ENCODE results near the gene SLC48A1. TPM values are rescaled to one million over a fixed set of nuclear protein-coding genes. Genes with fewer than 3 reads are reported as not detected.

SLC48A1 gene
- polyA plus RNA-seq, 2 donors = 17.7 to 20.6 TPM

GRCh38 chr12:47775100-47775911 lies 2.3 kb downstream of the SLC48A1 start:
- H3K4me3 ChIP-seq (ENCODE audit: low read depth in 1 of 2, low read length in 2 of 2) = no peak overlapping the region
- H3K36me3 ChIP-seq (ENCODE audit: control insufficient read depth in 2 of 2, insufficient read depth in 2 of 2, low read length in 1 of 2) = peaks cover 0 to 4% of the 10 kb centered on the region in 2 donors
- H3K4me1 ChIP-seq (ENCODE audit: control insufficient read depth in 2 of 2, insufficient read depth in 2 of 2, low read length in 1 of 2) = peaks cover 10 to 26% of the 10 kb centered on the region in 2 donors
- H3K27me3 ChIP-seq (ENCODE audit: control insufficient read depth in 1 of 2, insufficient read depth in 2 of 2, low read length in 2 of 2) = no peaks in the 10 kb centered on the region
- H3K9me3 ChIP-seq (ENCODE audit: control insufficient read depth in 2 of 2, insufficient read depth in 1 of 2, low read depth in 1 of 2, low read length in 1 of 2) = no peaks in the 10 kb centered on the region
- WGBS, 2 donors = 63 to 65% methylated on average over 10 of the region's 10 CpGs
- peak overlapping the region in 1 of 2 donors; percentile 65 for H3K27ac ChIP-seq (ENCODE audit: low read depth in 2 of 2, low read length in 1 of 2)

DNA sequence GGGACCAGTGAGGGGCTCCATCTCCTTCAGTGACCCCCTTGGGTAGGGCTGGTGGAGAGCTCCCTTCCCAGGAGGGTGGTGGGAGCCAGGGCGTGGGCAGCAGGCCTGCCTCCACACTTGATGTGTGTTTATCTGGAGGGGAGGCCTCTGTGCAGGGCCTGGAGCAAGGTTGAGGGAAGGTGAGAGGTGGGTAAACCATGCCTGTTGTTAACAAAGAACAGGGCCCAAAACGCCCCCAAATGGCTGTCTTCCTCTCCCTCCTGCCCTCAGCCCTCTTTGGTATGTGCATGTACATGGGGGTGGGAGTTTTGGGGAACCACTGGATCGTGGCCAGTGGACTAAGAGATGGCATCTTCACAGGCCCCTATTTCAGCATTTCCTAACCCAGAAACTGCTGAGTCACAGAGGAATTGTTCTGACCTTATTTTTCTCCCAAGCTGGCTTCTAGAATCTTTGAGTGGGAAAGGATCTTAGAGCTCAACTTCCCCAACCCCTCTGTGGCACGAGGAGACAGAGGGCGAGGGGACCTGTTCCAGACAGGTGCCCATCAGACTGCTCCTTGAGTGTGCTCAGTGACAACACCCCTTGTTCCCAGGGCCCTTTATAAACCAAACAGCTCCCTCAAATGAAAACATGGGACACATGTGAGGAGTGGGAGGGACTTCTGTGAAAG lies 3.6 kb downstream of the SLC48A1 start:
- Histone ChIP-seq H3K4me3 (ENCODE audit: low read depth in 1 of 2, low read length in 2 of 2) (no peak overlapping the region), H3K27ac (ENCODE audit: low read depth in 2 of 2, low read length in 1 of 2) (peak overlapping the region; percentile 7 to 74), H3K9me3 (ENCODE audit: control insufficient read depth in 2 of 2, insufficient read depth in 1 of 2, low read depth in 1 of 2, low read length in 1 of 2) (no peaks in the 10 kb centered on the region), H3K4me1 (ENCODE audit: control insufficient read depth in 2 of 2, insufficient read depth in 2 of 2, low read length in 1 of 2) (peaks cover 10 to 30% of the 10 kb centered on the region in 2 donors), H3K27me3 (ENCODE audit: control insufficient read depth in 1 of 2, insufficient read depth in 2 of 2, low read length in 2 of 2) (no peaks in the 10 kb centered on the region), H3K36me3 (ENCODE audit: control insufficient read depth in 2 of 2, insufficient read depth in 2 of 2, low read length in 1 of 2) (peaks cover 0 to 7% of the 10 kb centered on the region in 2 donors)
- WGBS, 2 donors = 70 to 71% methylated on average over 5 of the region's 5 CpGs

GRCh38 chr12:47777151-47777550 lies 4.1 kb downstream of the SLC48A1 start:
- Histone ChIP-seq H3K27me3 (ENCODE audit: control insufficient read depth in 1 of 2, insufficient read depth in 2 of 2, low read length in 2 of 2) (no peaks in the 10 kb centered on the region), H3K27ac (ENCODE audit: low read depth in 2 of 2, low read length in 1 of 2) (peak overlapping the region; percentile 50 to 62), H3K36me3 (ENCODE audit: control insufficient read depth in 2 of 2, insufficient read depth in 2 of 2, low read length in 1 of 2) (peaks cover 0 to 9% of the 10 kb centered on the region in 2 donors), H3K4me3 (ENCODE audit: low read depth in 1 of 2, low read length in 2 of 2) (no peak overlapping the region), H3K4me1 (ENCODE audit: control insufficient read depth in 2 of 2, insufficient read depth in 2 of 2, low read length in 1 of 2) (peaks cover 10 to 32% of the 10 kb centered on the region in 2 donors), H3K9me3 (ENCODE audit: control insufficient read depth in 2 of 2, insufficient read depth in 1 of 2, low read depth in 1 of 2, low read length in 1 of 2) (no peaks in the 10 kb centered on the region)
- WGBS, 2 donors = 53 to 93% methylated on average over 1 of the region's 1 CpG

DNA sequence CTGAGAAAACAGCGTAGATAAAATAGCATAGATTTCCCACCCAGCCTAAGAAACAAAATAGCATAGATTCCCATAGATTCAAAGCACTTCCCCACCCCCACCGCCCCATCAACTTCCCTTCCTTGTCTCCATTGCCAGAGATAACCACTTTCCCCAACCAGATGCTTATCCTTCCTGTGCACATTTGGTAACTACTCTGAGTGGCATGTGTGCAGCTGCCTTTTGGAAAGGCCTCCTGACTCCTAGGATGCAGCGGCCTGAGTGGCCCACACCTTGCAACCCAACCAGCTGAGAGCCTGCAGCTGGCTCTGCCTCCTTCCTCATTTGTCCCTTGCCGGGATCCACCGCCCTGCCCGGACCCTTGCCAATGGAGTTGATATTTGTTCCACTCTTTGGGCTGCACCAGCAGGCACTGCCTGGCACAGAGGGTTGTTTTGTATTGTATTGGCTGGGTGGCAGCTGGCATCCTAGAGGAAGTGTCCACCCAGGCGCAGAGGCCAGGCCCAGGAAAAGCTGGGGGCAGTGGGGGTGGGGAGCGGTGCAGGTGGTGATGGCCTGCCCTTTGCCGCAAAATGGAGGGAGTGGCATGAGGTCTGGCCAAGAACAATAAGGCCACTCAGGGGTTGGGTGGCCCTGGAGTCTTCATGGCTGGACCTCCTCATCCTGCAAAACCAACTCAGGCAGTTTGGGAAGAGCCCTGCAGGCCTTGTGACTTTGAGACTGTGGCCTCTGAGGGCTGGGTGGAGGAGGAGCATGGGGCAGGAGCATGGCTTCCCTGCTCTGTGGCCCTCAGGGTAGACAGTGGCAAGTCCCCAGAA lies 4.9 kb downstream of the SLC48A1 start:
- no peaks in the 10 kb centered on the region for H3K27me3 ChIP-seq (ENCODE audit: control insufficient read depth in 1 of 2, insufficient read depth in 2 of 2, low read length in 2 of 2)
- peak overlapping the region in 1 of 2 donors; percentile 38 for H3K27ac ChIP-seq (ENCODE audit: low read depth in 2 of 2, low read length in 1 of 2)
- no peak overlapping the region for H3K4me3 ChIP-seq (ENCODE audit: low read depth in 1 of 2, low read length in 2 of 2)
- WGBS, 2 donors = 57 to 68% methylated on average over 9 of the region's 9 CpGs
- H3K4me1 ChIP-seq (ENCODE audit: control insufficient read depth in 2 of 2, insufficient read depth in 2 of 2, low read length in 1 of 2) = peaks cover 12 to 39% of the 10 kb centered on the region in 2 donors
- peaks cover 0 to 12% of the 10 kb centered on the region in 2 donors for H3K36me3 ChIP-seq (ENCODE audit: control insufficient read depth in 2 of 2, insufficient read depth in 2 of 2, low read length in 1 of 2)
- no peaks in the 10 kb centered on the region for H3K9me3 ChIP-seq (ENCODE audit: control insufficient read depth in 2 of 2, insufficient read depth in 1 of 2, low read depth in 1 of 2, low read length in 1 of 2)

- Histone ChIP-seq H3K27me3 (ENCODE audit: control insufficient read depth in 1 of 2, insufficient read depth in 2 of 2, low read length in 2 of 2) (no peaks in the 10 kb centered on the region), H3K4me3 (ENCODE audit: low read depth in 1 of 2, low read length in 2 of 2) (no peak overlapping the region), H3K4me1 (ENCODE audit: control insufficient read depth in 2 of 2, insufficient read depth in 2 of 2, low read length in 1 of 2) (peaks cover 12 to 41% of the 10 kb centered on the region in 2 donors), H3K27ac (ENCODE audit: low read depth in 2 of 2, low read length in 1 of 2) (no peak overlapping the region), H3K9me3 (ENCODE audit: control insufficient read depth in 2 of 2, insufficient read depth in 1 of 2, low read depth in 1 of 2, low read length in 1 of 2) (no peaks in the 10 kb centered on the region), H3K36me3 (ENCODE audit: control insufficient read depth in 2 of 2, insufficient read depth in 2 of 2, low read length in 1 of 2) (peaks cover 1 to 21% of the 10 kb centered on the region in 2 donors)
- 54 to 58% methylated on average over 14 of the region's 14 CpGs for WGBS, 2 donors
Observed at GRCh38 chr12:47778881-47779280, 5.8 kb downstream of the SLC48A1 start.

DNA sequence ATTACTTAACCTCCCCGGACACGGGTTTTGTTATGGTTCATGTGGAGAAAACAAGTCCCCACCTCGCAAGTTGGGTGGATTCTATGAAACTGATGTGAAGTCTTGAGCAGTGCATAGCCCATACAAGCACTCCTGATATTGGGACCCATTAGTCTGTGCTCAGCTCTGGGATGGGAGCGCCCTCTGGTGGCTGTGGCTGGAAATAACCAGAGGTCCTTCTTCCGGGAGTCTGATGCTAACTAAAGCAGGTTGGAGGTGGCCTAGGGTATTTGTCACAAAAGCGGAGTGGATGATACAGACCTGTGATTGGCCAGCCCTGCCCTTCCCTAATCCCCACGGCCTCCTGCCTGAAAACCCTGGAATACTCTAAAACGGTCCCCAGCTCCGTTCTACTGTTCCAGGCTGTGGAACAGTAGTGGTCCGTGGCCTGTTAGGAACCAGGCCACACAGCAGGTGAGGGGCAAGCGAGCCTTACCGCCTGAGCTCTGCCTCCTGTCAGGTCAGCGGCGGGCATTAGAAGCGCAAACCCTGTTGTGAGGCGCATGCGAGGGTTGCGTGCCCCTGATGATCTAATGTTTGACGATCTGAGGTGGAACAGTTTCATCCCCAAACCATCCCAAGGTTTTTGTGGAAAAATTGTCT lies 6.4 kb downstream of the SLC48A1 start:
- Histone ChIP-seq H3K4me1 (ENCODE audit: control insufficient read depth in 2 of 2, insufficient read depth in 2 of 2, low read length in 1 of 2) (peaks cover 12 to 40% of the 10 kb centered on the region in 2 donors), H3K27ac (ENCODE audit: low read depth in 2 of 2, low read length in 1 of 2) (no peak overlapping the region), H3K36me3 (ENCODE audit: control insufficient read depth in 2 of 2, insufficient read depth in 2 of 2, low read length in 1 of 2) (peaks cover 6 to 27% of the 10 kb centered on the region in 2 donors), H3K4me3 (ENCODE audit: low read depth in 1 of 2, low read length in 2 of 2) (no peak overlapping the region), H3K27me3 (ENCODE audit: control insufficient read depth in 1 of 2, insufficient read depth in 2 of 2, low read length in 2 of 2) (no peaks in the 10 kb centered on the region), H3K9me3 (ENCODE audit: control insufficient read depth in 2 of 2, insufficient read depth in 1 of 2, low read depth in 1 of 2, low read length in 1 of 2) (no peaks in the 10 kb centered on the region)
- 39 to 43% methylated on average over 19 of the region's 19 CpGs for WGBS, 2 donors

DNA sequence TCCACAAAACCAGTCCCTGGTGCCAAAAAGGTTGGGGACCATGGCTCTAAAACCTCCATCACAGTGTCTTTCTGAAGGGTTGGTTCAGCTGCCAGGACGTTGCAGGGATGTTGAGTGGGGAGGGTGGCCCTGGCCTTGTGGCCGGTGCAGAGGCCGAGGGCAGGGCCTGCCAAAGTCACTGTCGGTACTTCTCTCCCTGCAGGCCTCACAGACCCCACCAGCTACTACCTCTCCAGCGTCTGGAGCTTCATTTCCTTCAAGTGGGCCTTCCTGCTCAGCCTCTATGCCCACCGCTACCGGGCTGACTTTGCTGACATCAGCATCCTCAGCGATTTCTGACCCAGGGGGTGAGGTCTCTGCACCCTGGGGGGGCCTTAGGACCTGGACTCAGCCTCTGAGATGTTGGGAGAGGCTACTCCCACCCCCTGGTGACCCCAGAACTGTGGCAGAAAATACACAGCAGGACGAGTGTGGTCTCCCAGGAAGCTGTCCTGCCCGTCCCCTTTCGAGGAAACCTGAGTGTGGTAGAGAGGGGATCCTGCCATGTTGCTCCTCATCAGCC lies 7.0 kb downstream of the SLC48A1 start:
- 69 to 73% methylated on average over 11 of the region's 11 CpGs for WGBS, 2 donors
- no peak overlapping the region for H3K27ac ChIP-seq (ENCODE audit: low read depth in 2 of 2, low read length in 1 of 2)
- H3K4me3 ChIP-seq (ENCODE audit: low read depth in 1 of 2, low read length in 2 of 2) = no peak overlapping the region
- no peaks in the 10 kb centered on the region for H3K9me3 ChIP-seq (ENCODE audit: control insufficient read depth in 2 of 2, insufficient read depth in 1 of 2, low read depth in 1 of 2, low read length in 1 of 2)
- no peaks in the 10 kb centered on the region for H3K27me3 ChIP-seq (ENCODE audit: control insufficient read depth in 1 of 2, insufficient read depth in 2 of 2, low read length in 2 of 2)
- H3K4me1 ChIP-seq (ENCODE audit: control insufficient read depth in 2 of 2, insufficient read depth in 2 of 2, low read length in 1 of 2) = peaks cover 11 to 34% of the 10 kb centered on the region in 2 donors
- H3K36me3 ChIP-seq (ENCODE audit: control insufficient read depth in 2 of 2, insufficient read depth in 2 of 2, low read length in 1 of 2) = peaks cover 8 to 33% of the 10 kb centered on the region in 2 donors

DNA sequence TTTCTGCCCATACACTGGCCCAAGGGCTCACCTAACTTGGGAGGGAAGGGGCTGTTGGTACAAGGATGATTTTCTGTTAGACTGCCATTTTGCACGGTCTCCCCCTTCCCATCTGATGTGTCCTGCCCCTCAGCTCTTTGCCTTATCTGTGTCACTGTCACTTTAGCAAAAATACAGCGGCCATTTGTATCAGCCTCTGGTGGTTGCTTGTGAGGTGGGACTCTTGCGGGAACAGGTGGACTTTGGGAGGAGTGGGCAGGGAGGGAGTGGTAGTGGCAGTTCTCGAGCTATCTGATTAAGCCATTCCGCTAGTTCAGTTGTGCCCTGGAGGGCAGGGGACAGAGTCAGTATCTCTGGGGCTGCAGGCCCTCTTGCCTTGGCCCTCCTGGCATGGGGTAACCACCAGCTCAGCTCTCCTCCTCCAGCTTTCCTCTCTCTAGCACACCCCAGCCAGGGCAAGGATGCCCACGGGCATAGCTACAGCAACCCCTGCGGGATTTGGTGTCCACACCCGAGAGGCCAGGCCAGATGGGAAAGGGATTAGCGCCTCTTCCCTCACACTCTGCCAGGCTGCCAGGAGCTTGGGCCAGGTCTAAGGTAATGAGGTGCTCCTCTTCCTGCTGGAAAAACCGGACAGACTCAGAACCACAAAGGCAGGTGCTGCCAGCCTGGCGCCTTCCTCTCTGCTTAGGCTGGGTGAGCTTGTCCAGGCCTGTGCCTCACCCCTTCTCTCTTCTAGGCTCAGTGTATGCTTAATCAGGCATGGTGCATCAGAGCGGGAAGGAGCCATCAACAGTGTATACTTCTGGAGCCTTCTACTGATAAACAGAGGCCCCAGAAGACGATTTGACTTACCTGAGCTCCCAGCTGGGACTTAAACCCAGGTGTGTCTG lies 8.7 kb downstream of the SLC48A1 start:
- H3K4me3 ChIP-seq (ENCODE audit: low read depth in 1 of 2, low read length in 2 of 2) = no peak overlapping the region
- no peaks in the 10 kb centered on the region for H3K27me3 ChIP-seq (ENCODE audit: control insufficient read depth in 1 of 2, insufficient read depth in 2 of 2, low read length in 2 of 2)
- H3K4me1 ChIP-seq (ENCODE audit: control insufficient read depth in 2 of 2, insufficient read depth in 2 of 2, low read length in 1 of 2) = peaks cover 6 to 22% of the 10 kb centered on the region in 2 donors
- 46 to 62% methylated on average over 13 of the region's 13 CpGs for WGBS, 2 donors
- H3K9me3 ChIP-seq (ENCODE audit: control insufficient read depth in 2 of 2, insufficient read depth in 1 of 2, low read depth in 1 of 2, low read length in 1 of 2) = no peaks in the 10 kb centered on the region
- peak overlapping the region; percentile 90 to 96 for H3K27ac ChIP-seq (ENCODE audit: low read depth in 2 of 2, low read length in 1 of 2)
- H3K36me3 ChIP-seq (ENCODE audit: control insufficient read depth in 2 of 2, insufficient read depth in 2 of 2, low read length in 1 of 2) = peaks cover 9 to 50% of the 10 kb centered on the region in 2 donors
